GM21390 (cell line): ENCODE results near the gene OR7C1.
"Not testable (repeated sequence)": the region's sequence is repeated elsewhere in the genome, so short reads cannot be mapped to it uniquely, and the experiment has no call there.

Experiments
- ATAC-seq: cut with Tn5 transposase; IDR thresholded peaks from one replicate; pipeline ENCODE4 v1.9.1; 2021; ENCODE audit not compliant: unreplicated experiment

The OR7C1 gene

DNA sequence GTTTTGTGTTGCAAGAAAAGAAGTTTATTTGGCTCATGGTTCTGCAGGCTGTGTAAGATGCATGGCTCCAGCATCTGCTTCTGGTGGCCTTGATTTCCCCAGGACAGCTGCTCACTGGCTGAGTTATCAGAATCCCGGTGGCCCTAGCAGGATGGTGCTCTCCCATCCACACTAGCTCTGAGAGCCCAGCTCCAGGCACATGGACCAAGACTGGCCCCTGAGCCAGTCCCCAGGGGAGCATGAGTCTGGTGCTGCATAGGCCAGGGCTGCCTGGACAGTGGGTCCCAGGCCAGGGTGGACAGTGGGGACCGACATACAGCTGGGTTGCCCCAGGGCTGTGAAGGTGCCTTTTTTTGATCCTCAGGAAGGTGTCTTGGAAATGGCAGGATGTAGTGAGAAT is 67.0 kb downstream of the OR7C1 start:
- ATAC-seq = no peak

DNA sequence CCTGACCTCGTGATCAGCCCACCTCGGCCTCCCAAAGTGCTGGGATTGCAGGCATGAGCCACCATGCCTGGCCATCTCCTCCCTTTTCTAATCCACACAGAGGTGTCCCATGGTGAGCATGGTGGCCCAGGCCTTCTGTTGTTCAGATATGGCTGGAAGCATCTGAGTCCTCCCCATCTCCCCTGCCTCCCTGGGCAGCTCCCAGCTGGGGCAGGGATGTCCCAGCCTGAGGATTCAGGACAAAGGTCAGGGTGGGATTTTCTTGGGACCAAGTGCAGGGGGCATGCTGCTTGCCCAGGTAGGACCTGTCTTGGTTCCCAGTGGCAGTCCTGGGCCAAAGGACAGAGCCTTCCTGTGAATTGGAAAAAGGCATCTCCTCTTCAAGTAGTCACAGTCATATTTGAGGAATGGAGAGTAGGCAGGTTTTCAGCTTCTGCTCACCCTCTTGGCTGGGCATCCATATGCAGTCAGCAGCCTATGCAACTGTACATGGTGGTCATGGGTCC is 67.5 kb downstream of the OR7C1 start:
- ATAC-seq = no peak

DNA sequence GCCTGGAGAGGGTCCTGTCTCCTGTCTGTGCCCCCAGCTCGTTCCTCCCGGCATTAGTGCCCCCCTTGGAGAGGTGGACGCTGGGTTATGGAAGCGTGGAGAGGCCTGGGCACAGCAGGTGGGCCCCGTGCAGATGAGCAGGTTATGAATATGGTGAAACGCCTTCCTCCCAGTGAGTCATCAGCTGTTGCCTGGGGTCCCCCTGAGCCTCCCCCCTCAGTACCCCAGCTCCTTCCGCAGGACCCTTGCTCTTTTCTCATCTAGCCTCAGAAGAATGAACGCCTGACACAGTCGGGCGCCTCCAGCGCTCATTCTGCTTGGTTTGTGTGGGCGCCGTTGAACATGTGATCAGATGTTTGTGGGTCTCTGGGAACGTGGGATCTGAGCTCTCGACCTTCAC is 69.1 kb downstream of the OR7C1 start:
- ATAC-seq = not testable (repeated sequence)

DNA sequence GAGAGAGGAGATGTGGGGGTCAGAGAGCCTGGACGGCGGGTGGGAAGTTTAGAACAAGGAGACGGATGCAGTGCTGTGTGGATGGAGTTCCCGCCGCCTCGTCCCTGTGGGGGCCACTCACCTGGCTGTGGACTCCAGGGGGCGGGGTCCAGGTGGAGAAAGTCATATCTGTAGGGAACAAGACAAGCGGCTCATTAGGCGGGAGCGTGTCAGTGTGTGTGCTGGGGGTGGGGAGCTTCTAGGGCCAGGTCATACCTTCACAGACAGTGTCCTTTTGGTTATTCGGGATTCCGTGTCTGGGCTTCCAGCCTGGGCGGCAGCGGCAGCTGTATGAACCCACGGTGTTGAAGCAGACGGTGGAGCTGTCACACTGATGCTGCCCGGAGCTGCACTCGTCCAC is 69.6 kb downstream of the OR7C1 start:
- not testable (repeated sequence) for ATAC-seq

DNA sequence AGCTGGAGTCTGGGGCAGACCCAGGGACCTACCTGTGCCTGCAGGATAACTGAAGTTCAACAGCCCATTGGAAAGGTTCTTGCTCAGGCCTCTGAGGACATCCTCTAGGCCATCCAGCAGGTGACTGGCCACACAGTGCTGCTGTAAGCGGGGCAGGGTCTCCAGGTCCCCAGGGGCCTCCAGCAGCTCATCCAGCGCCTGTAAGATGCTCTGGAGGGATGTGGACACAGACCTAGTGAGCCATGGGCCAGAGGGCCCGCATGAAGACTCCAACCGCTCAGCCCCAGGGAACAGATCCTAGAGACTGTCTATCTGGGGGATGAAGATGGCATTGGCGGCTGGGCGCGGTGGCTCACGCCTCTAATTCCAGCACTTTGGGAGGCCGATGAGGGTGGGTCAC is 70.6 kb downstream of the OR7C1 start:
- no peak for ATAC-seq

DNA sequence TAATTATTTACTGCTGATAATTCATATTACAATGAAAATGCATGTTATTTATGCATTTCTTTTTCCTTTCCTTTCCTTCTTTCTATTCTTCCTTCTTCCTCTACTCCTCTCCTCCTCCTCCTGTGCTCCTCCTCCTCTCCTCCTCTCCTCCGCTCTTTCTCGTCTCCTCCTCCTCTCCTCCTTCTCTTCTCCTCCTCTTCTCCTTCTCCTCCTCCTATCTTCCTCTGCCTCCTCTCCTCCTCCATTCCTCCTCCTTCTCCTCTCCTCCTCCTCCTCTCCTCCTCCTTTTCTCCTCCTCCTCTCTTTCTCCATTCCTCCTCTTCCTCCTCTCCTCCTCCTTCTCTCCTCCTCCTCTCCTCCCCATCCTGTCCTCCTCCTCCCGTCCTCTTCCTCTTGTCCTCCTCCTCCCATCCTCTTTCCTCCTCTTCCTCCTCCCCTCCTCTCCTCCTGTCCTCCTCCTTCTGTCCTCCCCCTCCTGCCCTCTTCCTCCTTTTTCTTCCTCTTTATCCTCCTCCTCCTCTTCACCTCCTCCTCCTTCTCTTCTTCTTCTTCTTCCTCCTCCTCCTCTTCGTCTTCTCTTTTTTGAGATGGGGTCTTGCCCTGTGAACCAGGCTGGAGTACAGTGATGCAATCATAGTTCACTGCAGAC is 71.4 kb downstream of the OR7C1 start:
- no peak for ATAC-seq

DNA sequence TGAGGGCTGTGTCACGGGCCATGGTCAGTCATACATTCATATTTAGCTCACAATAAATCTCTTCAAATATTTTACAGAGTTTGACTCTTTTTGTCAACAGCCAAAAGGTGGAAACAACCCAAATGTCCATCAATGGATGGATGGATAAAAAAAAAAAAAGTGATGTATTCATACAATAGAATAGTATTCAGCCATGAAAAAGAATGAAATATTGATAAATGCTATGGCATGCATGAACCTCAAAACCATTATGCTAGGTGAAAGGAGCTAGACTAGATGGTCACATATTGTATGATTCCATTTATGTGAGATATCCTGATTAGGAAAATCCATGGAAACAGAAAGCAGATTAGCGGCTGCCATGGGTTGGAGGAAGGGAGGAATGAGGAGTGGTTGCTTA is 72.9 kb downstream of the OR7C1 start:
- no peak for ATAC-seq

DNA sequence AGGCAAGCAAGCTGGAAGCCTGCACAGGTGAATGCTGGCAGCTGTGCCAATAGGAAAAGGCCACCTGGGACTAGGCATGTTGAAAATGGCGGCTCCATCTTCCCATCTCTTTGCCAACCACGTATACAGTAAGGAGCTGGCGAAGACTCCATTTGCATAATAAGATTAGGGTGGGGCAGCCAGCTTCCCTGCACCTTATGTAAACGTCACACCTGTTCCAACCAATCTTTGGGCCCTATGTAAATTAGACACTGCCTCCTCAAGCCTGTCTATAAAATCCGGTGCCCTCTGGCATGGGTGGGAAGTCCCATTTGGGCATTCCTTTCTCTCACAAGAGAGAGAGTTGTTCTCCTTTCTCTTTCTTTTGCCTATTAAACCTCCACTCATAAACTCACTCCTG is 73.4 kb downstream of the OR7C1 start:
- ATAC-seq = no peak

DNA sequence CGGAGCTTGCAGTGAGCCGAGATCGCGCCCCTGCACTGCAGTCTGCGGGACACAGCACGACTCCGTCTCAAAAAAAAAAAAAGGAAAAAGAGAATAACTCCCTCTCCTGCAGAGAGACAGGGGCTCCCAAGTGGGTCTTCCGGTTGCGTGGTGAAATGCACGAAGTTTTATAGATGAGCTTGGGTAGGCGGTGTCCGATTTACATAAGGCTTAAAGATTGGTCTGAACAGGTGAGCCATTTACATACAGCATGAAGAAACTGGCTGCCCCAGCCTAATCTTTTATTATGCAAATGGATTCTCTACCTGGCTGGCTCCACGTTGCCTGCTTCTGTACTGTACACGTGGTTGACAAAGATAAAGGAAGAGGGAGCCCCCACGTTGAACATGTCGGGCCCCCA is 76.2 kb downstream of the OR7C1 start:
- no peak for ATAC-seq

DNA sequence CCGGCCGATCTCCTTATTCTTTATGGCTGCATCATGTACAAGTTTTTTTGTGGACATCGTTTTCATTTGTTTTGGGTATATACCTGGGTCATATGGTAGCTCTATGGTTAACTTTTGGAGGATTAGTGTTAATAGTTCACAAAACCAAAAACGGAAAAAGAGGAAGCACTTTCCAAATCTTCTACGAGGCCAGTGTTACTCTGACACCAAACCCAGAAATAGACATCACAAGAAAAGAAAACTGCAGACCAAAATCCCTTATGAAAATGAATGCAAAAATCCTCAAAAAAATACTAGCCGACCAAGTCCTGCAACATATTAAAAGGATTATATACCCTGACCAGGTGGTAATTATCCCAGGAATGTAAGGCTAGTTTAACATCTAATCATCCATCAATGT is 86.4 kb downstream of the OR7C1 start:
- ATAC-seq = no peak
